Left ventricle myocardium inferior (tissue), 1 donor: ENCODE measurements around the gene MAD2L2. TPM values are rescaled to one million over a fixed set of nuclear protein-coding genes. Genes with fewer than 3 reads are reported as not detected.
A peak's percentile ranks its signal among the peaks of the same experiment; 100 is the strongest.

Source experiments
- DNase-seq: peaks from one replicate; pipeline ENCODE4 v3.0.0-alpha.2; 2020
- H3K27ac ChIP-seq: fragments of 200-600 bp; replicated peaks from 2 replicates; pipeline ENCODE4 v1.8.0; 2021
- H3K27me3 ChIP-seq: fragments of 200-600 bp; 2 replicates; pipeline ENCODE4 v1.8.0; 2021; ENCODE audit warnings: low read depth
- H3K36me3 ChIP-seq: fragments of 200-600 bp; 2 replicates; pipeline ENCODE4 v1.8.0; 2021
- H3K4me1 ChIP-seq: fragments of 200-600 bp; 2 replicates; pipeline ENCODE4 v1.8.0; 2021
- H3K4me3 ChIP-seq: fragments of 200-600 bp; 2 replicates; pipeline ENCODE4 v1.8.0; 2021; ENCODE audit warnings: mild to moderate bottlenecking, moderate library complexity
- H3K9me3 ChIP-seq: fragments of 200-600 bp; replicated peaks from 2 replicates; pipeline ENCODE4 v1.8.0; 2021
- CTCF ChIP-seq: fragments of 200-600 bp; IDR thresholded peaks from 2 replicates; pipeline ENCODE4 v1.8.0; 2021; ENCODE audit warnings: antibody characterized with exemption, mild to moderate bottlenecking, borderline replicate concordance
- intact Hi-C: fragments of 100-400 bp; cut with micrococcal nuclease; formaldehyde crosslinking; loops from one replicate; pipeline ENCODE4 v1.11.0; 2022
- total RNA-seq: library from RNA; stranded (reverse); fragmentation: NEBNext Ultra II Directional; extraction: Animal tissue kit (Norgen Biotek cat#: 25700); gene quantifications from one replicate; pipeline ENCODE4 v1.2.1, GENCODE V29; 2021
- donor health status: DM: no; HTN: yes; CAD: no; lungs with severe emphysema.

The MAD2L2 gene
- total RNA-seq, 1 donor from 2014 or later: 17.2 TPM

GRCh38 chr1:11671205-11671543, 9.8 kb downstream of the MAD2L2 start:
- no peak for TF ChIP-seq CTCF
- peaks cover 4% of the 10 kb centered on the region for H3K4me1 ChIP-seq
- no peak overlapping the region for H3K4me3 ChIP-seq
- no peak overlapping the region for H3K27ac ChIP-seq
- intact Hi-C loops: no loop called here
- no peaks in the 10 kb centered on the region for H3K27me3 ChIP-seq
- H3K9me3 ChIP-seq: no peaks in the 10 kb centered on the region
- peaks cover 40% of the 10 kb centered on the region for H3K36me3 ChIP-seq
- DNase-seq: no peak

GRCh38 chr1:11670747-11671146, 10.2 kb downstream of the MAD2L2 start:
- Histone ChIP-seq H3K27ac (no peak overlapping the region), H3K4me1 (peaks cover 4% of the 10 kb centered on the region), H3K4me3 (no peak overlapping the region), H3K36me3 (peaks cover 35% of the 10 kb centered on the region), H3K9me3 (no peaks in the 10 kb centered on the region), H3K27me3 (no peaks in the 10 kb centered on the region)
- TF ChIP-seq CTCF: no peak
- intact Hi-C loops: no loop called here
- no peak for DNase-seq

- intact Hi-C loops: no loop called here
These were observed 12.4 kb downstream of the MAD2L2 start for GRCh38 chr1:11668516-11668915.

GRCh38 chr1:11664336-11665065, 16.4 kb downstream of the MAD2L2 start:
- Histone ChIP-seq H3K36me3 (peaks cover 22% of the 10 kb centered on the region), H3K4me3 (peak overlapping the region; percentile 78), H3K27me3 (no peaks in the 10 kb centered on the region), H3K9me3 (no peaks in the 10 kb centered on the region), H3K27ac (peak overlapping the region; percentile 75), H3K4me1 (peaks cover 16% of the 10 kb centered on the region)
- DNase-seq: peak; percentile 35
- intact Hi-C loops: no loop called here
- peak; percentile 38 for TF ChIP-seq CTCF

More at GRCh38 chr1:11668516-11668915, 12.4 kb downstream of the MAD2L2 start:
- TF ChIP-seq CTCF: no peak
- no peak for DNase-seq
- H3K9me3 ChIP-seq: no peaks in the 10 kb centered on the region
- no peaks in the 10 kb centered on the region for H3K27me3 ChIP-seq
- no peak overlapping the region for H3K27ac ChIP-seq
- peaks cover 13% of the 10 kb centered on the region for H3K36me3 ChIP-seq
- H3K4me3 ChIP-seq: no peak overlapping the region
- peaks cover 14% of the 10 kb centered on the region for H3K4me1 ChIP-seq

GRCh38 chr1:11661103-11661502, 19.8 kb downstream of the MAD2L2 start:
- Histone ChIP-seq H3K4me3 (no peak overlapping the region), H3K36me3 (peaks cover 39% of the 10 kb centered on the region), H3K9me3 (no peaks in the 10 kb centered on the region), H3K27me3 (peaks cover 4% of the 10 kb centered on the region), H3K27ac (no peak overlapping the region), H3K4me1 (peaks cover 12% of the 10 kb centered on the region)
- TF ChIP-seq CTCF: no peak
- intact Hi-C loops: no loop called here
- no peak for DNase-seq
